H1 (cell line): ENCODE measurements around the gene TRABD2B. TPM values are rescaled to one million over a fixed set of nuclear protein-coding genes. Genes with fewer than 3 reads are reported as not detected.

Source experiments
- CTBP2 ChIP-seq: IDR thresholded peaks from 2 replicates; pipeline ENCODE4 v1.7.0; 2011; ENCODE audit warnings: borderline replicate concordance, mild to moderate bottlenecking, moderate library complexity, mixed read lengths, low read length; ENCODE audit not compliant: insufficient read depth, insufficient read length
- JUND ChIP-seq: IDR thresholded peaks from 2 replicates; pipeline ENCODE4 v1.6.1; 2011; ENCODE audit warnings: mild to moderate bottlenecking, improper control_type of control experiment, low read length
- TCF12 ChIP-seq: IDR thresholded peaks from 2 replicates; pipeline ENCODE4 v1.6.1; 2011; ENCODE audit warnings: low read depth, mild to moderate bottlenecking, low read length
- polyA plus RNA-seq, 7 experiments: library from polyadenylated mRNA; depleted of rRNA in 3 of 7; stranded (reverse) in 5 of 7; unstranded in 2 of 7; fragments of >200 nt in 5 of 7; fragments of 200-250 nt in 2 of 7; gene quantifications; 1 replicate in 5 of 7; 2 replicates in 1 of 7; 4 replicates in 1 of 7; pipeline versions ENCODE4 v1.2.1 to v1.2.3, GENCODE V29; 2011 to 2013; ENCODE audit warnings: missing spikeins in 2 of 7, mixed read lengths in 2 of 7
- total RNA-seq: library from RNA; stranded (reverse); fragmentation: NEBNext Ultra II Directional; extraction: Animal tissue kit (Norgen Biotek cat#: 25700); gene quantifications from 2 replicates; pipeline ENCODE4 v1.2.1, GENCODE V29; 2021
- TF ChIP-seq, protein P1 (sequence below), 3 experiments: IDR thresholded peaks; 1 replicate in 2 of 3; 2 replicates in 1 of 3; pipeline versions ENCODE4 v1.5.1 to v1.6.1; 2011; ENCODE audit warnings: low read length in 3 of 3, mild to moderate bottlenecking in 3 of 3, inconsistent platforms in 2 of 3, low read depth in 1 of 3, moderate library complexity in 1 of 3; ENCODE audit not compliant: insufficient read depth in 1 of 3; ENCODE audit errors: control extremely low read depth in 1 of 3

Gene TRABD2B
- total and polyA plus RNA-seq, 2 of the 8 experiments (the other 6 are each of a cell fraction or from before 2014, with no cell fraction given), result 0.95 to 3.4 TPM

DNA sequence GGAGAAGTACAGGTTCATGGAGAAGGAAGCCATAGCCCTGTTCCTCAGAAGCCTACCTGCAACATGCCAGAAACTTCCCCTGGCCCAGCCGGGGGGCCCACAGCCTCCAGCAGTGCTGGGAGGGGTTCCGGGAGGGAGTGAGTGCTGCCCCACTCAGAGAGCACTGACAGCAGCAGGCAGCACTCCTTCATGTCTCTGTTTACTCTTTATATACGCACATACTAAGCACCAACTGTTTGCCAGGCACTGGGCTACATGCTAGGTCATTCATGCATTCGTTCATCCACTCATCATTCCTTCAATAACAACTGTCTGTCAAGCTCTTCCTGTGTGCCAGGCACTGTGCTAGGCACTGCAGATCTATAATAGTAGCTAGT is 120.6 kb downstream of the TRABD2B start (continued):
- TF ChIP-seq TCF12, result no peak
- TF ChIP-seq, protein P1, sequence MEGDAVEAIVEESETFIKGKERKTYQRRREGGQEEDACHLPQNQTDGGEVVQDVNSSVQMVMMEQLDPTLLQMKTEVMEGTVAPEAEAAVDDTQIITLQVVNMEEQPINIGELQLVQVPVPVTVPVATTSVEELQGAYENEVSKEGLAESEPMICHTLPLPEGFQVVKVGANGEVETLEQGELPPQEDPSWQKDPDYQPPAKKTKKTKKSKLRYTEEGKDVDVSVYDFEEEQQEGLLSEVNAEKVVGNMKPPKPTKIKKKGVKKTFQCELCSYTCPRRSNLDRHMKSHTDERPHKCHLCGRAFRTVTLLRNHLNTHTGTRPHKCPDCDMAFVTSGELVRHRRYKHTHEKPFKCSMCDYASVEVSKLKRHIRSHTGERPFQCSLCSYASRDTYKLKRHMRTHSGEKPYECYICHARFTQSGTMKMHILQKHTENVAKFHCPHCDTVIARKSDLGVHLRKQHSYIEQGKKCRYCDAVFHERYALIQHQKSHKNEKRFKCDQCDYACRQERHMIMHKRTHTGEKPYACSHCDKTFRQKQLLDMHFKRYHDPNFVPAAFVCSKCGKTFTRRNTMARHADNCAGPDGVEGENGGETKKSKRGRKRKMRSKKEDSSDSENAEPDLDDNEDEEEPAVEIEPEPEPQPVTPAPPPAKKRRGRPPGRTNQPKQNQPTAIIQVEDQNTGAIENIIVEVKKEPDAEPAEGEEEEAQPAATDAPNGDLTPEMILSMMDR (IDR thresholded peaks at IDR 0.05; ENCODE audit: control extremely low read depth in 1 of 3, insufficient read depth in 1 of 3, low read depth in 1 of 3, low read length in 3 of 3), result no peak
- no peak for TF ChIP-seq CTBP2
- no peak for TF ChIP-seq JUND
- TF ChIP-seq, all 59 proteins: peak for 0
